ENCODE measurements around the gene SLC5A2.

The SLC5A2 gene

DNA sequence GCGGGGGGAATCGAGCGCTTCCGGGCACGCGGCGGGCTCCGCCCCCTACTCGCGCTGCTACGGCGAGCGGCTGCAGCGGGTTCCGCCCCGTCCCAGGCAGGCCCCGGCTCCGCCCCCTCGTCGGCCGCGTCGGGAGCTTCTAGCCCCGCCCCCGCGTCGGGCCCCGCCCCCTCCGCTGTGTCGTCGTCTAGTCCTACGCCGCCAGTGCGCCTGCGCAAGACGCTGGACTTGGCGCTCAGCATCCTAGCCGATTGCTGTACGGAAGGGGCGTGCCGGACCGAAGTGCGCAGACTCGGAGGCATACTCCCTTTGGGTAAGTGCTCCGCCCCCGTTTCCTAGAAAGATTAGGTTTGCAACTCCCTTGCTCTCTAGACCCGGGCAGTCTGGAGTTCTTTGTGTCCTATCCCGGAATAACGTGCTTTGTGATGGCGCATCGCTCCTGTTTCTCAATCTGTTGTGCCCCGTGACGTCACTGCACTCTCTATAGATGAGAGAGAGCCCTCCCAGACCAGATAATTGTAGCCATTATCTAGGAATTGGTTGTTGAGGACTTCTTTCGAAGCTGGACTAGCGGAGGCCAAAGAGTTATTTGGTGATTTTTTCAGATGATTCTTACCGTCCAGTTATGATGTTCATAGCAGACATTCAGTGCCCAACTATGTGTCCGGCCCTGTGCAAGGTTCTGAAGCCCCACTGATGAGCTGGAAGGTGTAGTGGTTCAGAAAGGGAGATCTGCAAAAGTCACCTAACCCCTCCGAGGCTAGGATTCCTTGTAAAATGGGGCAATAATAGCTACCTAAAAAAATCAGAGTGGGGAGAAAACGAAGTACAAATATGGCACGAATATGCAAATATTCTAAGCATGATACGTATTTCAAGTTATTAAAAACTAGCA, 23.0 kb upstream of the SLC5A2 start:
- peak; percentile 99 for DNase-seq (ENCODE audit: low read depth)

DNA sequence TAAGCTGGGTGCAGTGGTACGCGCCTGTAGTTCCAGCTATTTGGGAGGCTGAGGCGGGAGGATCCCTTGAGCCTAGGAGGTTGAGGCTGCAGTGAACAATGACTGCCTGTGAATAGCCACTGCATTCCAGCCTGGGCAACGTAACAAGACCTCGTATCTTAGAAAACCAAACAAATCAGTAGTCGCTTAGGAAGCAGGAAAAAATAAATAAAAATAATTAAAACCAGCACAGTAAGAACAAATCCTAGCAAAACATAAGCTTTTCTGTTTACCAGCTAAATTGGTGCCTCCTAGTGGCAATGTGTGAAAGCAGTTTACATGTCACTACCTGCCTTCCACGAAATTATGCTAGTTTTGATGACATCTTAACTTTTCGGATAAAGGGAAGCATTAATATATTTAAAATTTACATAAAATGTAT, 22.3 kb upstream of the SLC5A2 start:
- DNase-seq (ENCODE audit: low read depth) = no peak

DNA sequence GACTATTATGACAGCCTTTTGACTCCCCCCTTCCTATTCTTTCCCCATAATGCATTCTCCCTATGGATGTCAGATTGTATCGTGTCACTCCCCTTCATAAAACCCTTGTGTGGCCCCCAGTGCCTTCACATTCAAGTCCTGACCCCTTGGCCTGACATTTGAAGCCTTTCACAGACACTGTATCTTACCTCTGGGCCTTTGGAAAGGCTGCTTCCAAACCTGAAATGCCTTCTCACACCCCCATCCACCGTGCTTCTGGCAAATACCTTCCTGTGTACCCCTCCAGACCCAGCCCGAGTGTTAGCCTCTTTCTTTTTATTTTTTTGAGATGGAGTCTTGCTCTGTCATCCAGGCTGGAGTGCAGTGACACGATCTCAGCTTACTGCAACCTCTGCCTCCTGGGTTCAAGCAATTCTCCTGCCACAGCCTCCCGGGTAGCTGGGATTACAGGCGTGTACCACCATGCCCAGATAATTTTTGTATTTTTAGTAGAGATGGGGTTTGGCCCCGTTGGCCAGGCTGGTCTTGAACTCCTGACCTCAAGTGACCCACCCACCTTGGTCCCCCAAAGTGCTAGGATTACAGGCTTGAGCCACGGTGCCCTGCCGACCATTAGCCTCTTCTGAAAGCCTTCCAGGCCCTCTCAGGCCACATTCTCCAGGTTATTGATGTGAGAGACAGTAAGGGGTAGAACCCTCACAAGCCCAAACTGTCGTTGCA, 21.6 kb upstream of the SLC5A2 start:
- no peak for DNase-seq (ENCODE audit: low read depth)

DNA sequence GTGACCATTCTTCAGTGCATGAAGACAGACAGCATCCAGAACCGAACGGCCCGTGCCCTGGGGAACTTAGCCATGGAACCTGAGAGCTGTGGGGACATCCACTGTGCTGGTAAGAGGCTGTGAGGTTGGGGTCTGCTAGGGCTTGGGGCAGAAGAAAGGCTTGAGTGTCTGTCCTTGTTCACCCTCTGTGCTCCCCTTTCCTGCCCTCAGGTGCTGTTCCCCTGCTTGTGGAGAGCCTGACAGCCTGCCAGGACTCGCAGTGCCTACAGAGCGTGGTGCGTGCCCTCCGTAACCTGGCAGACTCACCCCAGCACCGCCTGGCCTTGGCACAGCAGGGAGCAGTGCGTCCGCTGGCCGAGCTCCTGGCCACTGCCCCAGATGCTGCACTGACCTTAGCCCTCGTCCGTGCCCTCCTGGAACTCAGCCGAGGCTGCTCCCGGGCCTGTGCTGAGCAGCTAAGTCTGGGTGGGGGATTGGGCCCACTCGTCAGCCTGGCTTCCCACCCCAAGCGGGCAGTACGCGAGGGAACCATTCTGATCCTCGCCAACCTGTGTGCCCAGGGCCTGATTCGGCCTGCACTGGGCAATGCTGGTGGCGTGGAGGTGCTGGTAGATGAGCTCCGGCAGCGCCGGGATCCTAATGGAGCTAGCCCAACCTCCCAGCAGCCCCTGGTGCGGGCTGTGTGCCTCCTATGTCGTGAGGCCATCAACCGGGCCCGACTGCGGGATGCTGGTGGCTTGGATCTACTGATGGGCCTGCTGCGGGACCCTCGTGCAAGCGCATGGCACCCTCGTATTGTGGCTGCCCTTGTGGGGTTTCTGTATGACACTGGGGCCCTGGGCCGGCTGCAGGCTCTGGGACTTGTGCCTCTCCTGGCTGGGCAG, 20.8 kb upstream of the SLC5A2 start:
- DNase-seq (ENCODE audit: low read depth) = no peak

DNA sequence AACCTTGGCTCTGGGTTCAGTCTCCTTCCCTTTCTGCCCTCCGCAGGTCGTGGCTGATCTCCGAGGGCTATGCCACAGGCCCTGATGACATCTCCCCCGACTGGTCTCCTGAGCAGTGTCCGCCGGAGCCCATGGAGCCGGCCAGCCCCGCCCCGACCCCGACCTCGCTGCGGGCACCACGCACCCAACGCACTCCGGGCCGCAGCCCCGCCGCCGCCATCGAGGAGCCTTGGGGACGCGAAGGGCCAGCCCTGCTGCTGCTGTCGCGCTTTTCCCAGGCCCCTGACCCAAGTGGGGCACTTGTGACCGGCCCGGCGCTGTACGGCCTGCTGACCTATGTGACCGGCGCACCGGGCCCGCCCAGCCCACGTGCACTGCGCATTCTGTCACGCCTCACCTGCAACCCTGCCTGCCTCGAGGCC, 18.6 kb upstream of the SLC5A2 start:
- DNase-seq (ENCODE audit: low read depth) = no peak

DNA sequence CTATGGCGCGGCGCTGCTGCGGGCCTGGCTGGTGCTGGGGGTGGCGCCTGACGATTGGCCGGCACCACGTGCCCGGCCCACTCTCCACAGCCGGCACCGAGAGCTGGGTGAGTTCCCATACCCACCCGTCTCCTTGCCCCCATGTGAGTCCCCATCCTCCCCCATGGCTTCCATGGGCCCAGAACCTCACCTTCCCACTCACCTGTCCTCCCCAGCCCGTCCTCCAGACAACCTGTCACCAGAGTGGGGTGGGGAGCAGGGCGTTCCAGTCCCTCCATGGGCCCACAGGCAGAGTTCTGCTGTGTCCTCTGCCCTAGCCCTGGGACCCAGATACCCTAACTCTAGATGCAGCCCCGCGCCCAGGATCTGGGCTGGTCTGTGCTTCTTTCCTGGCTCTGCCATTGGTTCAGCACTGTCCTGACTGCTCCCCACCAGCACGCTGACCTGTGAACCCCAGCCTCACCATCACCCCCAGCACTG, 18.1 kb upstream of the SLC5A2 start:
- DNase-seq (ENCODE audit: low read depth) = no peak

DNA sequence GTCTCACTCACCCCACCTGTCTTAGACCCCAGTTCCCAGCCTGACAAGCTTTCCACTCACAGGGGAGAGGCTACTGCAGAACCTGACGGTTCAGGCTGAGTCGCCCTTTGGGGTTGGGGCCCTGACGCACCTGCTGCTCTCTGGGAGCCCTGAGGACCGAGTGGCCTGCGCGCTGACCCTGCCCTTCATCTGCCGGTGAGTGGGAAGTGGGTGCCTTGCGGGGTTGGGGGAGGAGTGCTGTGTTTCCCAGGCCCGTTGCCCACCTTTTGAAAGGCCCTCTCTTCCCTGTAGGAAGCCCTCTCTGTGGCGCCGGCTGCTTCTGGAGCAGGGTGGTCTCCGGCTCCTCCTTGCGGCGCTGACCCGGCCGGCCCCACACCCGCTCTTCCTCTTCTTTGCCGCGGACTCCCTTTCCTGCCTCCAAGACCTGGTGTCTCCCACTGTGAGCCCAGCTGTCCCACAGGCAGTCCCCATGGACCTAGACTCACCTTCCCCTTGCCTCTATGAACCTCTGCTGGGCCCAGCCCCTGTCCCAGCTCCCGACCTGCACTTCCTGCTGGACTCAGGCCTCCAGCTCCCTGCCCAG, 17.0 kb upstream of the SLC5A2 start:
- DNase-seq (ENCODE audit: low read depth) = no peak

DNA sequence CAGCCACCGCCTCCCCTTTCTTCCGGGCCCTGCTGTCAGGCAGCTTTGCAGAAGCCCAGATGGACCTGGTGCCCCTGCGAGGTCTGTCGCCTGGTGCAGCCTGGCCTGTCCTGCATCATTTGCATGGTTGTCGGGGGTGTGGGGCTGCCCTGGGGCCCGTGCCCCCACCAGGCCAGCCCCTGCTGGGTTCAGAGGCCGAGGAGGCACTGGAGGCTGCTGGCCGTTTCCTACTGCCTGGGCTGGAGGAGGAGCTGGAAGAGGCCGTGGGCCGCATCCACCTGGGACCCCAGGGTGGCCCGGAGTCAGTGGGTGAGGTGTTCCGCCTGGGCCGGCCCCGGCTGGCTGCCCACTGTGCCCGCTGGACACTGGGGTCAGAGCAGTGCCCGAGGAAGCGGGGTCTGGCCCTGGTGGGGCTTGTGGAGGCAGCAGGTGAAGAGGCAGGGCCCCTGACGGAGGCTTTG, 16.5 kb upstream of the SLC5A2 start:
- DNase-seq (ENCODE audit: low read depth) = no peak

DNA sequence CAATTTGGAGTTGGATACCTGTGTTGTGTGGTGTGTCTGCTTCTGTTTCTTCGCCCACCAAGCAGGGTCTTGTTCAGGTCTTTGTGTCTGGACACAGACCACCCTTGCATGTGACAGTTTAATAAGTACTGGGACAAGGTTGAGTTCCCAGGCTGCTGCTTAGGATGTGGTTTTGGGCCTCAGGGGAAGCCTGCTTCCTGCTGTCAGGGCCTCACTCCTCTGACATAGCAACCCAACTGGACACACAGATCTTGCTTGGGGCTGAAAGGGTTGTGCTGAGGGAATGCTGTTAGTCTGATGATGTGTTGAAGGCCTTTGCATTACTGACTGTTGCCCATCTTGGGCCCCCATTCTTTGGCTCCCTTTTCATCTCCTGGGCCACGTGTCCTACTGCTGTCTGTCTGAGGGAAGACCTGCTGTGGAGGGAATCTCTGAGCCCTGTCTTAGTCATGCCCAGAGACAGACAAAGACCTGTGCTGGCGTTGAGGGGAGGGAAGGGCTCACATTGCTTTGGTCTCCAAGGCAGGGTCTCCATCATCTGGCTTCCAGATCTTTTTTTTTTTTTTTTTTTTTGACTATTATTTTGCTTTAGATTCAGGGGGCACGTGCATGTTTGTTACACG, 15.7 kb upstream of the SLC5A2 start:
- DNase-seq (ENCODE audit: low read depth) = no peak

DNA sequence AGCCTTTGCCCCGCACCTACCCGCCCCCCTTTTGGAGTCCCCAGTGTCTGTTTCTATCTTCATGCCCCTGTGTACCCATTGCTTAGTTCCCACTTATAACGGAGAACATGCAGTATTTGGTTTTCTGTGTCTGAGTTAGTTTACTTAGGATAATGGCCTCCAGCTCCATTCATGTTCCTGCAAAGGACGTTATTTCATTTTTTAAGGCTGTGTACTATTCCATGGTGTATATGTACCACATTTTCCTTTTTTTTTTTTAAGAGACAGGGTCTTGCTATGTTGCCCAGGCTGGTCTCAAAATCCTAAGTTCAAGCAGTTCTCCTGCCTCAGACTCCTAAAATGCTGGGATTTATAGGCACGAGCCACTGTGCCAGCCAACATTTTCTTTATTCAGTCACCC, 15.1 kb upstream of the SLC5A2 start:
- no peak for DNase-seq (ENCODE audit: low read depth)

DNA sequence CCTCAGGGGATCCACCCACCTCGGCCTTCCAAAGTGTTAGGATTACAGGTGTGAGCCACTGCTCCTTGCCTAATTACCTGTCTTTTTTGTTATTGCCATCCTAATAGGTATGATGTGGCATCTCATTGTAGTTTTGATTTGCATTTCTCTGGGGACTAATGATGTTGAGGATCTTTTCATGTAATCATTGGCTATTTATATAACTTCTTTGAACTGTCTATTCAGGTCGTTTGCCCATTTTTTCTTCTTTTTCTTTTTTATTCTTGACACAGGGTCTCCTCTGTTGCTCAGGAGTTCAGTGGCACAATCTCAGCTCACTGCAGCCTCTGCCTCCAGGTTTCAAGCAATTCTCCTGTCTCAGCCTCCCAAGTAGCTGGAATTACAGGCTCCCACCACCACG, 12.3 kb upstream of the SLC5A2 start:
- no peak for DNase-seq (ENCODE audit: low read depth)

DNA sequence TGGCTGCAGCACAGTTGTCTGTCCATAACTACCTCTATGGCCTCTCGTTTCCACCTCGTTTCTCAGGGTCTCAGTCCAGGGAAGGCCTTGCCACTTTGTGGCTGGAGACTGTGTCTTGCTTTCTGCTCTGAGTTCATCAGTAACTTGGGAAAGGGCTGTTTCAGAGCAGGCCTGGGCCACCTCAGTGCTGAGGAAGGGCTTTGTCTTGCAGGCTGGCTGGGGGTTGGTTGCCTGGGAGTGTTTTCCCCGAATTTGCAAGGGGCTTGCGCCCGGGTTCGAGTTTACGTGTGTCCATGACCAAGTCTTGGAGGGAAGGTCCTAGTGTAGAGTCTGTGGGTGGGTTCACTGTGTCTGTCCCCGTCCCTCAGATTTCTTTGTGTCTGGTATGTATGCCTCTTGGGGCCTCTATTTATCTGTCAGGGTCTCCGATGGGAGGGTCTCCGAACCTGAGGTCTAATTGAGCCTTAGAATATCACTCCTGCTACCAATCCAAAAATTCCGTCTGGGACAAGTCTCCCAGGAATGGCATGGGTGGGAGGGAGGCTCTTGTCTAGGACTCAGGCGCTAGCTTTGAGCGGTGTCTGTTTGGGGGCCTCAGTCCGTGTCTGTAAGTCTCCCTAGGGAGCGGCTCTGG, 11.6 kb upstream of the SLC5A2 start:
- DNase-seq (ENCODE audit: low read depth) = no peak

DNA sequence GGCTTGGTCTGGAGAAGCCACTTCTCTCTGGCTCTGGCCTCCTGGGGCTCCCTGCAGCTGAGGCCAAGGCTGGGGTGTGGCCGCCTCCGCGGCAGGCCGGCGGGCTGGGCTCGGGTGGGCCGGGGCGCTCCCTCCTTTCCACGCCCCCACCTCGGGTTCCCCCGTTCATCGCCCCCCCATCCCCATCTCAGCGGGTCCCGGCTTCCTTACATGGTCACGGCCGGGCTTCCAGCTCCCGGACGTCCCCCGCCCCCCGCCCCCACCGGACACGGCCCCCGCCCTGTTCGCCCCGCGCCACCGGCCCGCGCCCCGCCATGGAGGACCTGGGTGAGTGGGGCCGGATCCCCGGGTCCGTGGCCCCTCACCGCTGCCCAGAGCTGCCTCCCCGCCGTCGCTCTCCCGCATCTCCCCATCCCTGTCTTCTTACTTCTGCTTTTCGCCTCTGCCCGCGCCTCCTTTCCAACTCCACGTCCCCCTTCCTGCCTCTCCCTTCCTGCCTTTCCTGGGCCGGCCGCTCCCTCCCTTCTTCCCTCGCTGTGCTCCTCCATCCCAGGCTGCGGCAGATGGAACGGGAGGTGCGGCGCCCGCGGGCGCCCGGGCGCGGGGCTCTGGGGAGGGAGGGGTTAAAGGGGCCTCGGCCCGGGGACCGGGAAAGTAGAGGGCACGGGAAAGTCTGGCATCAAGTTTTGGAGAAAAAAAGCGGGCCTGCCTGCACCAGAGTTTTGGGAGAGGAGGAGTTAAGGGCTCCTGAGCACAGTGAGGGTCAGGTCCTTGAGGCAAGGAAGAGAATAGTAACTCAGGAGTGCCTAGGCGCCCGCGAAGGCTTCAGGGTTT, 10.8 kb upstream of the SLC5A2 start, which contains the start of gene TGFB1I1:
TSS of gene TGFB1I1 (plus strand) at position 278 of the 834 bp plus-strand sequence. CDS start at position 315, 37 bp downstream.
- DNase-seq (ENCODE audit: low read depth) = no peak

DNA sequence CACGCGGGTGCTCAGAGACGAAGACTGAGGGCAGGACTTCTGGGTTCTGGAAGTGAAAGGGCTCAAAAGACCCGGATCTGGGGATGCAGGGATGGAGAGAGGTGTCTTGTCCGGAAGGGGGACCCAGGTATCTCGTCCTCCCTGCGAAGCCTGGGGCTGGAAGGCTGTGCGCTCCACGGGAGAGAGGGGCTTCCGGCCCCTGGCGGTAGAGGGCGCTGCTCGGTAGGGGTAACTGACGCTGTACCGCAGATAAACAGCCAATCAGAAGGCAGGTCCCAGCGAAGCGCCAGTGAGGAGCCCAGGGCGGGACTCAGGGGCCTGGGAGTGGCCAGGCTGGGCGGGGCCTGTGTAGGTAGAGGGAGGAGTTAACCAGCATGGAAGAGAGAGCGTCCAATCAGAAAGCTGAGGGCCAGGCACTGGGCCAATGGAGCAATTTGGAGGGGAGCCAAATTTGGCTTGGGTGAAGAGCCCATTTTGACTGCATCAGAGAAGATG, 10.2 kb upstream of the SLC5A2 start:
- peak; percentile 32 for DNase-seq (ENCODE audit: low read depth)

DNA sequence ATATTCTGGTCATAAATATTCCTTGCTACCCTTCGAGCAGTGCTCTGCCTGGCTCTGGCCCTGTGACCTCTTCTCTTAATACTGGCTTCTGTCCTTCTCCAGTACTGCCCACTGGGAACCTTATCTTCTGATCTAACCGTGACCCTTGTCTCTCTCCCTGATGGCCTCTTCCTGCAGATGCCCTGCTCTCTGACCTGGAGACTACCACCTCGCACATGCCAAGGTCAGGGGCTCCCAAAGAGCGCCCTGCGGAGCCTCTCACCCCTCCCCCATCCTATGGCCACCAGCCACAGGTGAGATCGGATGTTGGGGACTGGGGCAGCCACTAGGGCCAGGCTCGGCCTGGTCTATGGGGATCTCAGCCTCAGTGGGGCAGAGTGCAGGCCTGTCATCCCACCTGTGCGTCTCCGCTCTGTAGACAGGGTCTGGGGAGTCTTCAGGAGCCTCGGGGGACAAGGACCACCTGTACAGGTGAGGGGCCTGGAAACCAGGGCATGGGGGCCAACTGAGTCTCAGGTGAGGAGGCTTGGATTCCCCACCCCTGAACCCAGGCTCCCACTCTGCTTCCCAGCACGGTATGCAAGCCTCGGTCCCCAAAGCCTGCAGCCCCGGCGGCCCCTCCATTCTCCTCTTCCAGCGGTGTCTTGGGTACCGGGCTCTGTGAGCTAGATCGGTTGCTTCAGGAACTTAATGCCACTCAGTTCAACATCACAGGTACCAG, 9.5 kb upstream of the SLC5A2 start:
- no peak for DNase-seq (ENCODE audit: low read depth)

DNA sequence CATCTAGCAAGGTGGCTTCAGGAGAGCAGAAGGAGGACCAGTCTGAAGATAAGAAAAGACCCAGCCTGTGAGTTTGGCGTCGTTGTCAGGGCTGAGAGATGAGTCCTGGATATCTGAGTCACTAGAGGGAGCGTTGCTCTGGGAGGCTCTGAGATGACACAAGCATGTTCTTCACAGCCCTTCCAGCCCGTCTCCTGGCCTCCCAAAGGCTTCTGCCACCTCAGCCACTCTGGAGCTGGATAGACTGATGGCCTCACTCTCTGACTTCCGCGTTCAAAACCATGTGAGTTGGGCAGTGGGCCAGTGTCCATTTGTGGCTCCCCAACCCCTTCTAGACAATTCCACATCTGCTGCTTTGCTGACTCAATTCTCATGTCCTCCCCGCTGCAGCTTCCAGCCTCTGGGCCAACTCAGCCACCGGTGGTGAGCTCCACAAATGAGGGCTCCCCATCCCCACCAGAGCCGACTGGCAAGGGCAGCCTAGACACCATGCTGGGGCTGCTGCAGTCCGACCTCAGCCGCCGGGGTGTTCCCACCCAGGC, 8.7 kb upstream of the SLC5A2 start:
- DNase-seq (ENCODE audit: low read depth) = no peak

DNA sequence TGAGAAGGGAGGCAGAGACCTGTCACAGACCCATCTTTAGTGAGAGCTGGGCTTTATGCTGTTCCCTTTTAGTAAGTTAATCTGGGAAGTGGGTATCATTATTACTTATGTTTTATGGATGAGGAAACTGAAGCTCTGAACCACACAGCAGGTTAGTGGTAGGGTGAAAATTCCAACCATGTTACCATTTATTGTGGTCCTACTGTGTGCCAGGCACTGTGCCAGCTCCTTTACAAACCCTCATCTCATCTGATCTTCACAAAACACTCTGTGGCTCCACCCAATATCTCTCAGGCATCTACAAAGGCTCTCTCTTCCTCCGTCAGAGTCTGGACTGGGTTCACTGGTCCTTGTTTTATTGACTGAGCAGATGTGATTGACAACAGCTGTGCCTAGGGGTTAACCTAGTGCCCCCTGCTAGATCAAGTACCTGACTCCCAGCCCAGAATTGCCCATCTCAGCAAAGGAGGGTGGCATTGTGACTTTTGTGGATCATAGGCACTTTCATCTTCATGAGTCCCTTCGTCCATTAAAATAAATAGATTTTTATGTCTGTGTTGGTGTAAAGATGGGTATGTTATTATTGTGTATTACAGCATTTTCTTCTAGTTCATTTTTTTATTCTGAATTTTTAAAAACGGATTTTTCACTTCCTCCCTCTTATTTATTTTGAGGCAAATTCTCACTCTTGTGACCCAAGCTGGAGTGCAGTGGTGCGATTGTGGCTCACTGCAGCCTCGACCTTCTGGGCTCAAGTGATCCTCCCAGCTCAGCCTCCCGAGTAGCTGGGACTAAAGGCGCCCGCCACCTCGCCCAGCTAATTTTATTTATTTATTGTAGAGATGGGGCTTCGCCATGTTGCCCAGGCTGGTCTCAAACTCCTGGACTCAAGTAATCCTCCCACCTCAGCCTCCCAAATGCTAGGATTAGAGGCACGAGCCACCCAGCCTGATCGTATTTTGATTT, 7.9 kb upstream of the SLC5A2 start:
- no peak for DNase-seq (ENCODE audit: low read depth)

All from T-helper 22 cell (primary cell).